Stimulated activated CD8-positive, alpha-beta memory T cell treated with anti-CD3 and anti-CD28 coated beads, Interleukin-15, amount 100 ng/mL, for 48 hours (primary cell): ENCODE data around the gene NVL.
"Not testable (repeated sequence)": the region's sequence is repeated elsewhere in the genome, so short reads cannot be mapped to it uniquely, and the experiment has no call there.

Experiments used
- DNase-seq, 2 donors: peaks; one replicate each; pipeline ENCODE4 v3.0.0-alpha.2; 2020; ENCODE audit warnings: low read depth in 2 of 2

Gene NVL

DNA sequence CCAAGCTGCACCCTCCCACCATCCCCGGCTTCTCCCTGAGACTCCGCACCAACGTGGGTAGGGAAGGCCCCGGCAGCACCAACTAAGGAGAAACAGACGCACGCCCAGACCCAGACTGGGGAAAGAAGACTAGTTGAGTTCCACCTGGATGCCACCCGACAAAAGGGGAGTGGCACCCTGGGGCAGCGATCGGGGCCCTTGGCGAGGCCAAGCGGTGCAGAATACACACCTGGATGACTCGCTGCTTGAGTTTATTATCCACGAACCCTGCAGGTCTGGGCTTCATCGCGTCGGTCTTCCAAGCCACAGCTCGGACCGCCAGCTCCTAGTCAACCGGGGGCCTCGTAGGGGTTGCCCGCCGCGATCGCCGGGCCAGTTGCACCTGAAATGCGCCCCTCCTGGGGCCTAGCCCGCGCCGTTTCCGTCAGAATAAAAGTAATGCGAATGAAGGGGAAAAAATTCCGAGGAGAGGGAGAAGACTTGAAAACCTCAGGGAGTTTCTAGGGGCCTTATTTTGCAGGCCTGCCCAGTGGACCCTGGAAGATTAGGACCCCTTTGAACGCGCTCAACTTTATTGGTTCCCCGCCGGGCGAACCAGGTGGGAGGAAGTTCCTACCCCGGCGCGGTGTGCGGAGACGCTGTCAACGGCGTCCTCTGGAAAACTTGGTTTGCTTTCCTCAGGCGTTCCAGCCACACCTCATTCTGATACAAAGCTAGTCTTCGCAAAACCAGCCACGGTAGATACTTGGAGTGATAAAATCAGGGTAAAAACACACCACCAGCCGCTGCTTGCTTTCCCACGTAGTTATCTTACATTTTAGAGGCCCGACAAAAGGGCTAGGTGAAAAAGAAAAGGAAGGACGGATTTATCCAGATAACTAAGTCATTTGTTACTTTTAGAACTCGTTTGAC is at the start of gene NVL:
Gene NVL (minus strand): TSS at position 331 of the 912 bp plus-strand sequence. CDS start 45 bp downstream, at position 286.
- peak; percentile 68 to 72 for DNase-seq

DNA sequence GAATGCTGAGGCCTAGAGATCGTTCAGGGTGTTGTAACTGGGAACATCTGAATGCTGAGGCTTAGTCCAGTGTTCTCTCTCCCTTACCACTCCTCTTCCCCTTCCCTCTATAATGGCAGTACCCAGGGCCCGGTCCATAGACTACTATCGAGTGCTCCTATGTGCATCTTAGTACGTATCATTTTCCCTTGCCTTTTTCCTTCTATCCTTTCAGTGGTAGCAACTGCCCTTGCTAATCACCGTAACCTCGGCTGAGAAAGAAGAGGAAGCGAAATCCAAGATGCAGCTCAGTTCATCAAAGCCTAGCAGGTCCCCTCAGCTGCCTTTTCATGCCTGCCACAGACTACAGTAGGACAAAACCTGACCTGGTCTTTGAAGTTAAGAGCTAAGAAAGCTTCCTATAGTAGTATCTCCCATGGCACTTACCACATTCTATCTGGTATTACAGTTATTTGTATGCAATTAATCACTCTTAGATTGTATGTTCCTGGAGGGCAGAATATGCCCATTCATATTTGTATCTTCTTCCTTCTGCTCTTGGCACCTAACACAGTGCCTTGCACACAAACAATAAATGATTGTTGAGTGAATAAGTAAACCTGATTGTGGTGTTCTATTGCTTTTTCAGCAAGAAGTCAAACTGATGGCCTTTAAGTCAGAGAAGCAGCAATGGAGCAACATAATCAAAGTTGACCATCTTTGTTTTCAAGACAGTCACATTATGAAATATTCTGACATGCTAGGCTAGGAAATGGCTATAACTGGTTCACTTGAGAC is 49.1 kb upstream of the NVL start:
- DNase-seq, result no peak

DNA sequence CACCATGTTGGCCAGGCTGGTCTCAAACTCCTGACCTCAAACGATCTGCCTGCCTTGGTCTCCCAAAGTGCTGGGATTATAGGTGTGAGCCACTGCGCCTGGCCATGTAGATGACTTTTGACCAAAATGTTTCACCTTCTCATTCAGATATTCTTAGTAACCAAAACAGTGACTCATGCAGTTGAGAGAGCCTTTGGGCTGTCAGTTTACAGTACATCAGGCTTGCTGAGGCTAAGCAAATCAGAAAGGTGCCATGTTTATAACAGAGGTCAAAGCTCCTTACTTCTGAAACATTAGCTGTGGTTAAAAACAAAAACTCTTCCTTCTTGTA is 47.7 kb upstream of the NVL start:
- DNase-seq, result peak in 1 of 2 donors; percentile 42

DNA sequence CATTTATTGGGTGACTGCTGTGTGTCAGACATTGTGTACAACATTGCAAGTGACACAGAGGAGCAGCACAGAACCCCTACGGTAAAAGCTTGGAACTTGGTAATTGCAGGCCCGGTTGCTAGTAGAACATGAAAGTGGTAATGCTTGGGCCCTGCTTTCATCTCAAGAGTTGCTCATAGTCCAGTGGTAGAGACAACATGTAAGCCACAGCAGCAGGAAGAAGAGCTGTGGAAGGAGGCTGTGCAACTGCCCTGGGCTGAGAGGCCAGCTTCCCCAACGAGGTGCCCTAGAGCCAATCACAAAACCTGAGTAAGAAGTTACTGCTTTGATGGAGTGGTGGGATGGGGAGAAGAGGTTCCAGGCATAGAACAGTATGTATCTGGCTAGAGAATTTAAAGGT is 45.1 kb upstream of the NVL start:
- no peak for DNase-seq

DNA sequence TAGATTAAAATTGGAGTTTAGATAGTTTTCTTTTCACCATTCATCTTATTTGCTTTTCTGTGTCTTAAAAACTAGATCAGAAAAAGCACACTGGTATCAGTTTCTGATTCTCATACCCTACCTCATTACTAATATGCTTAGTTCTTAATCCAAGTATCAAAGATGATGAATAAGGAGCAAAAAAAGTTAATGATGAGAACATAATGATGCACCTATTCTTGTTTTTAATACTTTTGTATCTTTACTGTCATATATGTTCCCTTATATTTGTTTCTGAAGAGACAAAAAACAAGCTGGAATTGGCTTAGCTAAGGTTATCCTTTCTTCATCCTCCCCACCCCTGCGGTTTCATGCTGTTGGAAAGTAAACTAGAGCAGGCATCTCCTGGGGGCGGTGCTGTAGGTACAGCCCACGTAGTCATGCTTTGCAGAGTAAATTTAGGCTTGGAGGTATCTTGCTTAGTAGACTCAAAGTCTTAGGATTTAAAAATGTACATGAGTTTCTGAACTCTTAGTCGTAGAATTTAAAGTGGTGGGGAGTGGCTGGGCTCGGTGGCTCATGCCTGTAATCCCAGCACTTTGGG is 43.1 kb upstream of the NVL start:
- no peak for DNase-seq

DNA sequence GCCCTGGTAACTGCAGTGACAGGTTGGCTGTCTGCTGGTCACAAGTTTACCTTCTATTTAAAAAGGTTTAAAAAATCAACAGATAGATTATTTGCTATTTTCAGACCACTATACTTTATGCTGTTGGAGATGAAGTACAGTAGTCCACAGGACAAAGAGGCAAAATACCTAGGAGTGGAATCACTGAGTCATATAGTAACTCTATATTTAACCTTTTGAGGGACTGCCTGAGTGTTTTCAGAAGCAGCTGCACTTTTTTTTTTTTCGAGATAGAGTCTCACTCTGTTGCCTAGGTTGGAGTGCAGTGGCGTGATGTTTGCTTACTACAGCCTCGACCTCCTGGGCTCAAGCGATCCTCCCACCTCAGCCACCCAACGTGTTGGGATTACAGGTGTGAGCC is 38.4 kb upstream of the NVL start:
- no peak for DNase-seq

DNA sequence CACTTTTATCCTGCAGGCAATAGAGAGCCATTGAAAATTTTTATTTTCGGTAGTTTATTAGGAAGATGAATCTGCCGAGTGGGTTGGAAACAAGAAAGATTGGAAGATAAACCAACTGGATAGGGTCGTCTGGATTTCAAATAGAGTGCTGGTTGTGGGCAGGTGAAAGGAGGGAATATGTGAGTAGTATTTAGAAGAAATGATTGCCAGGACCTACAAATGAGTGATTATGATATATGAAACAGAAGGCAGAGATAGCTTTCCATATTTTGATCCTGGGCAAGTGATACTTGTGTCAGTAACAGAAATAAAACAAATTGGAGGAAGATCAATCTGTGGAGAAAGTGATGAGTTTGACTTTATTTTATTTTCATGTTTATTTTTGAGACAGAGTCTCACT is 29.2 kb upstream of the NVL start:
- DNase-seq, result no peak

DNA sequence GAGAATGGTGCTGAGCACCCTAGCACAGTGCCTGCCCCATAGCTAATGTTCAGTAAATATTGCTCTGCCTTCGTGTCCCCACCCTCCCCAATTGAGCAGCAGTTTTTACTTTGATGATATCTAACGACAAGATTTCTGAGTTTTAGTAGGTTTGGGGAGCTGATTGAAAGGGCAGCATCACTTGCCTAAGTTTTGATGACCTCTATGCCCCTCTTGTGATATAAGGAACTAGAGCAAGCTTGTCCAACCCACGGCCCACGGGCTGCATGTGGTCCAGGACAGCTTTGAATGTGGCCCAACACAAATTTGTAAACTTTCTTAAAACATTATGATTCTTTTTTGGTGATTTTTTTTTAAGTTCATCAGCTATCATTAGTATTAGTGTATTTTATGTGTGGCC is 28.3 kb upstream of the NVL start:
- no peak for DNase-seq

DNA sequence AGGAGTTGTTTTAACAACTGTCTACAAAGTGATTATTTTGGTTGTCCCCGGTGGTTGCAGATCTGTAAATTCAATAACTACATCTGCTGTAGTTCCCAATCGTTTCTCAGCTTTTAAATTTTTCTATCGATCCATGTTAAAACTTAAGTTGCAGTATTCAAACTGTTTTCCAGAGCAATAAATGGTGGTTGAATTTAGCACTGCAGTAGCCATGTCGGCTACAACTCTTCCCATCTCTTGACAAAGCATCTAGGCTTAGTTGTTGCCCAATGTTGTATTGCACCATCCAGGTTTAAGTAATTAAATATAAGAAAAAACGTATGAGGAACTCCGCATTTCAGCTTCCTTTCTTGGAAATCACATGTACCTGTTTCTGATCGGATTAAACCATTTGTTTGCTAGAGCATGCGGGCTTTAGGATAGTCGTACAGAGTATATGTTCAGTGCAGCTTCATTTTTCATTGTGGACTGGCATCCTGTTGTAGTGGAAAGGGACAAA is 27.7 kb upstream of the NVL start:
- no peak for DNase-seq

DNA sequence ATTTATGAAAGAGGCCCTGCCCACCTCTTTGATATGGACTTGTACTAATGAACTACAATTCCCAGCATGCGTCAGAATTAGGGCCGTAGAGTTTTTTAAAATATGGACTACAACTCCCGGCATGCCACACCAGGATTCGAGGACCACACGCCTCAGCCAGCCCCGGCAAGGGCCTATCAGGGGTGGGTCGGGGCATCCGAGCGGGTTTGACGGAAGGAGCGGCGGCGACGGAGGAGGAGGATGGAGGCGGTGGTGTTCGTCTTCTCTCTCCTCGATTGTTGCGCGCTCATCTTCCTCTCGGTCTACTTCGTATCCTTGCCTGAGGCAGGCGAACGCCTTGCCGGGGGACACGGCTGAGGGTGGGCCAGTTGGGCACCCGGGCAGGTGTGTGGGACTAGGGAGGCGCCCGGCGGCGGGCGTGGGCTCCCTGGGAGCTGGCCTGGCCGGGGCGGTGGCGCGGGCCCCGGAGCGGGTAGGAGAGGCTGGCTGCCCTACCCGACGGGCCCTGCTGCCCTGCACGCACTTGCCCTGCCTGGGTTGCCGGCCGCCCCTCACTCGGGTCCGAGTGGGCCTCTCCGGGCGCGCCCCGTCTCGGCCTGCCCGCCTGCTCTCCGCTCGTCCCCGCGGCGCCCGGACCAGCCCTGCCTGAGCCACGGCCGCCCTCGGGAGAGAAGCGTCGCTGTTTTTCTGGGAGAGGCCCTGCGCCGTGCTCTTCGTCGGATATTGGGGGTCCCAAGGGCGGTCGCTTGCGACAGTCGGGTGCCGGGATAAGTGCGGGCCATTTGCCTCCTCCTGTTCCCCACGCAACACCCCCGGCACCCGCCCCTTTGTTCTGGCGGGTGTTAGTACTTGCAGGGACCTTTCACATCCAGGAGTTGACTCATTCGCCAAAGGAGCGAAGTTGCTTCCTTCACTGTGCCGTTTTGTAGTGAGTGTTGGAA is 27.0 kb upstream of the NVL start, which contains the start of gene CNIH4:
Gene CNIH4 (plus strand): TSS at position 195 of the 941 bp plus-strand sequence. CDS start 46 bp downstream, at position 241.
- peak; percentile 81 to 85 for DNase-seq

DNA sequence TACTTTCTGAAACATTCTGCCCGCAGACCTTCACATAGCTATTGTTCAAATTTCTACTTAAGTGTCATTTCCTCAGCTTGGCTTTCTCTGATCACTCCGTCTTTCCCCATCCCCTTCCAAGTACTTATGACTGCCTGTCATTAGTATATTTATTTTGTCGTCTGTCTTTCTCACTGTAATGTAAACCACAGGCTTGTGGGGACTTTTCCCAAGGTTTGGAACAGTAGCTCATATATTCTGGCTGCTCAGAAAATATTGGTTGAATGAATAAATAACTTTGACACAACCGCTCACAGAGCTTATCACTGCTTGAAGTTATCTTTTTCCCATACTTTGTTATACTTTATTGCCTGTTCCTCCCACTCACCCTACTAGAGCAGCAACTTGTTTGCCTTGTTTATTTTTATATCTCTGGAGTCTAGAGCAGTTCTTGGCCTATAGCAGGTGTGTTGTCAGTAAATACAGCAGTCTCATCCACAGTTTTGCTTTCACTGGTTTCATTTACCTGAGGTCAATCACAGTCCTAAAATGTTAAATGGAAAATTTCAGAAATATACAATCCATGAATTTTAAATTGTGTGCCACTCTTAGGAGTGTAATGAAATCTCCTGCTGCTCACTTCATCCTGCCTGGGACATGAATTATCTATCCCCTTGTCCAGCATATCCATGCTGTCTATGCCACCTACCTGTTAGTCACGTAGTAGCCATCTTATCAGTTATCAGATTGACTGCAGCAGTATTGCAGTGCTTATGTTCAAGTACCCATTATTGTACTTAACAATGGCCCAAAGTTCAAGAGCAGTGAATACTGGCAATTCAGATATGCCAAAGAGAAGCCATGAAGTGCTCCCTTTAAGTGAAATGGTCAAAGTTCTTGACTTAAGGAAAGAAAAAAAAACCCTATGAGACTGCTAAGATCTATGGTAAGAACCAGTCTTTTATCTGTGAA is 24.3 kb upstream of the NVL start:
- DNase-seq, result no peak

DNA sequence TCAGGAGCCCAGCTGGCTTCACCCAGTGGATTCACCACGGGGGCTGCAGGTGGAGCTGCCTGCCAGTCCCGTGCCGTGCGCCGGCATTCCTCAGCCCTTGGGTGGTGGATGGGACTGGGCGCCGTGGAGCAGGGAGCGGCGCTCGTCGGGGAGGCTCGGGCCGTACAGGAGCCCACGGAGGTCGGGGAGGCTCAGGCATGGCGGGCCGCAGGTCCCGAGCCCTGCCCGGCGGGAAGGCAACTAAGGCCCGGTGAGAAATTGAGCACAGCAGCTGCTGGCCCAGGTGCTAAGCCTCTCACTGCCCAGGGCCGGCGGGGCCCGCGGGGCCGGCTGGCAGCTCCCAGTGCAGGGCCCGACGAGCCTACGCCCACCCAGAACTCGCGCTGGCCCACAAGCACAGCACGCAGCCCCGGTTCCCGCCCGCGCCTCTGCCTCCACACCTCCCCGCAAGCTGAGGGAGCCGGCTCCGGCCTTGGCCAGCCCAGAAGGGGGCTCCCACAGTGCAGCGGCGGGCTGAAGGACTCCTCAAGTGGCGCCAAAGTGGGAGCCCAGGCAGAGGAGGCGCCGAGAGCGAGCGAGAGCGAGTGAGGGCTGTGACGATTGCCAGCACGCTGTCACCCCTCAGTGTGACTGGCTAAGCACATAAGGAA is 22.6 kb upstream of the NVL start:
- DNase-seq, result not testable (repeated sequence)

DNA sequence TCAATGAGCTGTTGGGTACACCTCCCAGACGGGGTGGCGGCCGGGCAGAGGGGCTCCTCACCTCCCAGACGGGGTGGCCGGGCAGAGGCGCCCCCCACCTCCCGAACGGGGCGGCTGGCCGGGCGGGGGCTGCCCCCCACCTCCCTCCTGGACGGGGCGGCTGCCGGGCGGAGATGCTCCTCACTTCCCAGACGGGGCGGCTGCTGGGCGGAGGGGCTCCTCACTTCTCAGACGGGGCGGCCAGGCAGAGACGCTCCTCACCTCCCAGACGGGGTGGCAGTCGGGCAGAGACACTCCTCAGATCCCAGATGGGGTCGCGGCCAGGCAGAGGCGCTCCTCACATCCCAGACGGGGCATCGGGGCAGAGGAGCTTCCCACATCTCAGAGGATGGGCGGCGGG is 19.7 kb upstream of the NVL start:
- DNase-seq, result not testable (repeated sequence)

DNA sequence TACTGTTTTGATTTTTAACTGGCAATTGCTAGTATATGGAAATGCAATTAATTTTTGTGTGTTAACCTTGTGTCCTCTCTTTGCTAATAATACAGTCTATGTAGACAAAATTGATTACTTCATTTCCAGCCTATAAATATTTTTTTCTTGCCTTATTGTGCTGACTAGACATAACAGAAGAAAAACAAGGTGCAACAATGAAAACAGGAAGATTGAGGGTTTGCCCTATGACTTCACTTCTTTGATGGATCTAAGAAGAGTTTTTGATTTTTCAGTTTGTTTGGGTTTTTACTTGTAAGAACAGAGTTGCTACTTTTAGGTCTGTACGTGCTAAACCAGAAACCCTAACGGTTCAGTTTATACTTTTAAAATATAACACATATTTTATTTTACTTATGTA is 18.2 kb upstream of the NVL start:
- no peak for DNase-seq

DNA sequence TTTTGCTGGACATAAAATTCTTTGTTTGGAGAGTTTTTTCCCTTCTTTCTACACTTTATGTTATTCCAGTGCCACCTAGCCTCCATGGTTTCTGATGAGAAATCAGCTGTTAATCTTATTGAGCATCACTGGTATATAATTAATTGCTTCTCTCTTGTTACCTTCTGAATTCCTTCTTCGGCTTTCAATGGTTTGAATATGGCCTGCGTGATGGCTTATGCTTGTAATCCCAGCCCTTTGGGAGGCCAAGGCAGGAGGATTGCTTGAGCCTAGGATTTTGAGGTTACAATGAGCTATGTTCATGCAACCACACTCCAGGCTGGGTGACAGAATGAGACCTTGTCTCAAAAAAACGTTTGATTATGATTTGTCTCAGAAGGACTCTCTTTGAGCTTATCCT is 13.7 kb upstream of the NVL start:
- DNase-seq, result no peak

DNA sequence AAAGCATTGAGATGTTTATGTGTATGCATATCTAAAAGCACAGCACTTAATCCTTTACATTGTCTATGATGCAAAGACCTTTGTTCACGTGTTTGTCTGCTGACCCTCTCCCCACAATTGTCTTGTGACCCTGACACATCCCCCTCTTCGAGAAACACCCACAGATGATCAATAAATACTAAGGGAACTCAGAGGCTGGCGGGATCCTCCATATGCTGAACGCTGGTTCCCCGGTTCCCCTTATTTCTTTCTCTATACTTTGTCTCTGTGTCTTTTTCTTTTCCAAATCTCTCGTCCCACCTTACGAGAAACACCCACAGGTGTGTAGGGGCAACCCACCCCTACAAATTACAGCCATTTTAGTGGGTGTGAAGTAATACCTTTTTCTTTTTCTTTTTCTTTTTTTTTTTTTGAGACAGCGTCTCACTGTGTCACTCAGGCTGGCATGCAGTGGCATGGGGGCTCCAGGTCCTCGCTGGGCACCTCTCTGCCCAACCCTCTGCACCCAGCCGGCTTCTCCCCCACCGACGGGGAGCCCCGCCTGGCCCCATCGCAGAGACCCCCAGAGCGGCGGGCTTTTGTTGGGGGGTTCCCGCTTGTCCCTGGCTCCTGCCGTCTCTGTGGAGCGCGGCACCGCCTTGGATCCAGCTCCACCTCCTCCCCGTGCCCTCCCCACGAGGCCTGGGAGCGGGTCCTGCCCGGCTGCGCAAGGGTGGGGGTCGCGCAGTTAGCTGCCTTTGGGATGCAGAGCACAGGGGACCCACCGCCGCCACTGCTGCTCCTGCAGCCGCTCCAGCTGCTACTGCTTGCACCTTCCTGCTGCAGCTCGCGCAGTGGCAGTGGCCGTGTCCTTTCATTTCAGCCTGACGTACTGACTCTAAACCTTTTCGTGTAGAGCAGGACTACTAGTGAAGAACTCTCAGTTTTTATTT is 10.7 kb upstream of the NVL start:
- DNase-seq, result not testable (repeated sequence)

DNA sequence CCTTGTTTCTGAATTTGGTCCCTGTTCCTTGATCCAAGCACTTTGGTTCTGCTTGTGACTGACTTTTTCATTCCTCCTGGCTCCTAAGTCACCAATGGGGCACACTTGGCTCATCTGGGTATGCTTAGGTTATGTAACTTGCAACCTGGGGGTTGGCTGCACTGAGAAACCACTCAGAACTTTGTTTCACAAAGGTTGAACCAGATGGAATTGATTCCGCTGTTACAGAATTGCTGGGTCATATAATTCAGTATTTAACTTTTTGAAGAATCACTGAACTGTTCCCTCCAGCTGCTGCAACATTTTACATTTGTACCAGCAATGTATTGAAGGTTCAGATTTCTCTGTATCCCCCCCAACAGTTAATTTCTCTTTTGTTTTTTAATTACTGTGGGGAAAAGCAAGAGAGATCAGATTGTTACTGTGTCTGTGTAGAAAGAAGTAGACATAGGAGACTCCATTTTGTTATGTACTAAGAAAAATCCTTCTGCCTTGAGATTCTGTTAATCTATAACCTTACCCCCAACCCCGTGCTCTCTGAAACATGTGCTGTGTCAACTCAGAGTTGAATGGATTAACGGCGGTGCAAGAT is 9.6 kb upstream of the NVL start:
- no peak for DNase-seq
